Stimulated activated CD4-positive, alpha-beta T cell treated with anti-CD3 and anti-CD28 coated beads, TNF-alpha, amount 100 ng/mL, for 1 hour (primary cell): ENCODE measurements around the gene SLC9C2.
"Not testable (repeated sequence)": the region's sequence is repeated elsewhere in the genome, so short reads cannot be mapped to it uniquely, and the experiment has no call there.

ENCODE experiments used
- DNase-seq, 3 donors: peaks; one replicate each; pipeline ENCODE4 v3.0.0-alpha.2; 2020; ENCODE audit warnings: low read depth in 3 of 3, low spot score in 1 of 3

The SLC9C2 gene

DNA sequence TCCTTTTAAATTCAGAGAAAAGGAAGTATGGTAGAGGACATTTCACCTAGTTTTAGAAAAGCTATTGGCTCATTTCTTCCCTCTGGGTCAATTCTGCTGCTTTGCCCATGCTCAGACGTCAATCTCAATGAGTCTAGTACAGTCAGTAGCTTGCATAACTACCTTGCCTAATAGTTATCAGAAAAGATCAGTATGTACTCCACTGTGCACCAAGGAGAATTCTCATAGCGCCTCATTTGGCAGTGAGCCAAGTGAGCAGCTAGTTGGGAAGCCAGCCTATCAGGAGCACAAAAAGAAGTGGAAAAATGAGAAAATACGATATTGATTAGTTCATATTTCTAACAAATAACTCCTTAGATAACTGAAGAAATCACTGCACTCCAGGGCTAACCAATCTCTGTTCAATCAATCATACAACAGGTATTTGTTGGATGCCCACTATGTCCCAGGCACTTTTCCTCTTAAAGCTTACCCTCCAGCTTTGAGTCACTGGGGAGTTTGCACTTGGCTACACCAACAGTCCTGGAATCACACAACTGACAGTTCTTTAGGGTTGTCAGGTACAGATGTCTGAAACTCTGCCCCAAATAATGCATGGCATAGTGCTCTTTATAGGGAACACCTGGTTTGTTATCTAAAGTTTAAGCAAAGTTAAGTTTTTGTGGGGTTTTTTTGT is 75.6 kb downstream of the SLC9C2 start:
- DNase-seq = no peak

DNA sequence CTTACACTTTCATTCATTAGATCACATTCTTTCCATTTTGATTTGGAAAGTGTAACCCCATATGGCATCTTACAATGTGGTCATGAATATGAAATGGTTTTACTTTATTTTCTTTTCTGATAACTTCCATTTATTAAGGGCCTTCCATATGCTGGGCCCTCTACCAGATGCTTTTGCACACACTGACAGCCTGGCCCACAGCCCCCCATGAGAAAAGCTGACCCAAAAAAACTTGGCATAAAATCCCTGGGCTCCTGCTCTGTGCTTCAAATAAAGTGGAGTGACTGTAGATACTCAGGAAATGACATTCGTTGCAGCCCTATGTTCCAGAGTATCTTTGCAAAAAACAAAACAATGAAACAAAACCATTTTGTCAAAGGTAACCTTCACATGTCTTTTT is 76.9 kb downstream of the SLC9C2 start:
- DNase-seq = no peak

DNA sequence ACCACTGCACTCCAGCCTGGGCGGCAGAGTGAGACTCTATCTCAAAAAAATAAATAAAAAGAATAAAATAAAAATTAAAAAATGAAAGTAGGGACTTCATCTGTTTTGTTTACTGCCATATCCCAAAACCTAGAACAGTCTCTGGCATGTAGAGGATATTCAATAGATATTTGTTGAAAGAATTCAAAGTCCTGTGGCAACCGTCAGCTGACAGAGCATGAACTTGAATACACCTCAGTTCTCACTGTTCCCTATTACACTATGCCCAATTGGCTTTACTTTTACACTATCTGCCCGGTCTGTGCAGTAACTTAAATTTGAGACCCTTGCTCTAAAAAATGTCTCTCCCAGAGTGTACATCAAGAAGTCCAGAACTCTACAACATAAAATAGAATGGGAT is 79.5 kb downstream of the SLC9C2 start:
- no peak for DNase-seq

DNA sequence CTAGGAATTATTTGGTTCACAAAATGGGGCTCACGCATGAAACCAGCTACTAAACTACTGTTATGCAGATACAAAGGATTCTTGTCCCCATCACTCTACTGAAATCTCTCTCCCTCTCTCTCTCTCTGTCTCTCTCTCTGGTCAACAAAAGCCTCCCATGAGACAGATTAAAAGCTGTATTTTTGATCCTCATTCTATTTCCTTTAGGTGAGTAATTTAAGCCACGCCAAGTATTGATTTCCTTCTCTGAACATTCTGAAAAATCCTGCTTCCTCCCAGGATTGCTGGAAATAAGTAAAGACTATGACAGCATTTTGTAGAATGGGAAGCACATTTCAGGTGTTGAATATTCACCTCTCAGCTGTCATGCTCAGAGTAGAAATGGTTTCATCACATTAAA is 82.1 kb downstream of the SLC9C2 start:
- DNase-seq = no peak

DNA sequence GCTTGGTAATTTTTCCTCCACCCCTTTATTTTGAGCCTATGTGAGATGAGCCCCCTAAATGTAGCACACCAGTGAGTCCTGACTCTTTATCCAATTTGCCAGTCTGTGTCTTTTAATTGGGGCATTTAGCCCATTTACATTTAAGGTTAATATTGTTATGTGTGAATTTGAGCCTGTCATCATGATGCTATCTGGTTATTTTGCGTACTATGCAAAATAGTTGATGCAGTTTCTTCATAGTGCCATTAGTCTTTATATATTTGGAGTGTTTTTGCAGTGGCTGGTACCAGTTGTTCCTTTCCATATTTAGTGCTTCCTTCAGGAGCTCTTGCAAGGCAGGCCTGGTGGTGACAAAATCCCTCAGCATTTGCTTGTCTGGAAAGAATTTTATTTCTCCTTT is 88.4 kb downstream of the SLC9C2 start:
- DNase-seq = not testable (repeated sequence)

DNA sequence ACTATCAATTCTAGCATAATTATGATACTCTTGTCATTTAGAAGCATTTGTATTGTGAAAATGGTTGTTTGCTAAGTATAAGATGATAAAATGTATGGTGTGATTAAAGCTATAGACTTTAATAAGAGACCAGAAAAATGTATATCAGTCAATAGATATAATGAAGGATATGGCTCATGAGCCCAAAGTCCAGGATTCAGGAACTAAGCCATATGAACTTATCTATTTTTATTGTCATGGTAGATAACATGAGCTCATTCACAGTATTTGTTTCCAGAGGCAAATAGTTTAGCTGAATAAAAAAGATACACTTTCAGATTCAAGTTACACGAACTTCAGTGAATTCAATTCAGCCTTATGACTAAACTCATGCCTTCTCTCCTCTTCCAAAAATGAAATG is 93.1 kb downstream of the SLC9C2 start:
- DNase-seq = no peak

DNA sequence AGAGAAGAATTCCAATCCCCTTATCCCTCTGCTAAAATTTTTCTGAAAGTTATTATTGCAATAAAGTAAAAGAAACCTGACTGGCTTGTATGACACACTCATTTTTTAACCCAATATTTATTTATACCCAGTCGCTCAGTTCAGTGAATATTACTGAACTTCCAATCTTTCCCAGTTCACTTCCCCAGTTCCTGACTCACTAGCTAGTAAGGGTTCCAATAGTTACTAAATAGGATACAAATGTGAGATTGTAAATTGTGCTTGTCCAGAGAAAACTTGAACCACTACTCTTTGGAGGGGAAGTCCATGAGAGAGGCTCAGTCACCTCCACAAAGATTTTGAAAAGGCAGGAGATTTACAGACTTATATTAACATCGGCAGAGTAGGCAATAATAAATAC is 94.3 kb downstream of the SLC9C2 start:
- DNase-seq = no peak

DNA sequence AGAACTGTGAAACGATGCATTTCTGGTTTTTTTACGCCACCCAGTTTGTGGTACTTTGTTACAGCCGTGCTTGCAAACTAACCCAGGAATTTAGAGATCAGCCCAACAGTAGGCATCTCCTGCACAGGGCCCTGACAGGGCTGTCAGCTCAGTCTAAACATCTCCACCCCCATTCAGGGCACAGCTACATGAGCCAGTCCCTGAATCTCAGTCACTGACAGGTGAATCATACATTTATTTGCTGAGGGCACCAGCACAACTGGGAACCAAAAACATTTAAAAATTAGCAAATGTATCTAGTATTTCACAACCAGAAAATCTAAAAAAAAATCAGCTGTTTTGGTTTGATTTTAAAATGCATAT is 95.0 kb downstream of the SLC9C2 start:
- no peak for DNase-seq

DNA sequence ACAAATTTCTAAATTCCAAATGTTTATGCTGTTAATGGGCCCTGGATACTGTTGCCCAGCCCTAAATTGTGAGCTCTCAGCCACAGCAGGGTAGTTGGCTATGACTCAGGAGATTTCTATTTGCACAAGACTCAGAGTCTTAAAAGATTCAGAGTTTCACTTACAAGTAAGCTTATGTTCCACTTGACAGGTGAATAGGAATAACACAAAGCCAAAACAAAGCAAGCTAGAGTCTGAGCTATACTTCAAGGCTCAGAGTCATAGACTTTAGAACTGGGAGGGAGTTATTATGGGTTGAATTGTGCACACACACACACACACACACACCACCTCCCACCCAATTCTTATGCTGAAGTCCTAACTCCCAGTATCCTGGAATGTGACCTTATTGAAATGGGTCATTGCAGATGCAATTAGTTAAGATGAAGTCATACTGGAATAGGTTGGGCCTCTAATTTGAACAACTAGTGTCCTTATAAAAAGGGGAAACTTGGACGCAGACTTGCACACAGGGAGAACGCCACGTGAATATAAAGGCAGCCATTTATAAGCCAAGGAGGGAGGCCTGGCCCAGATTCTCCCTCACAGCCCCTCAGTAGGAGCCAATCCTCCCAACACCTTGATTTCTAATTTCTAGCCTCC is 95.5 kb downstream of the SLC9C2 start:
- no peak for DNase-seq

DNA sequence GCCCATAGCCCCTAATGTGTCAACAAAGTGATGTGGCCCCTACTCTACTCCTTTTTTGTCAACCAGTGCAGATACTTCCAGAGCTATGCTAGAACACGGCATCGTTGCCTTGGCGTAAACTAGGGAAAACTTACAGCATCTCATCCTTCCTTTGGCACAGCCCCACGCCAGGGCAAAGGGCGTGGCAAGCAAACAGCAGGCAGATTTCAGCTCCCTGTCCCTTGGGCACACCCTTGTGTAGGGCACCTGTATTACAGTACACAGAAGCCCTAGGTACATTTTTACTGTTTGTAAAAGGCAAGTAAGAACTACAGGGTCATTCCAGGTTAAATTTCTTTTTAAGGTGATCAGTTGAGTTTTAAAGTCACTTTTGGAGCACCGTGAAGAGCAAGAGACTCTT is 96.4 kb downstream of the SLC9C2 start:
- DNase-seq = no peak

DNA sequence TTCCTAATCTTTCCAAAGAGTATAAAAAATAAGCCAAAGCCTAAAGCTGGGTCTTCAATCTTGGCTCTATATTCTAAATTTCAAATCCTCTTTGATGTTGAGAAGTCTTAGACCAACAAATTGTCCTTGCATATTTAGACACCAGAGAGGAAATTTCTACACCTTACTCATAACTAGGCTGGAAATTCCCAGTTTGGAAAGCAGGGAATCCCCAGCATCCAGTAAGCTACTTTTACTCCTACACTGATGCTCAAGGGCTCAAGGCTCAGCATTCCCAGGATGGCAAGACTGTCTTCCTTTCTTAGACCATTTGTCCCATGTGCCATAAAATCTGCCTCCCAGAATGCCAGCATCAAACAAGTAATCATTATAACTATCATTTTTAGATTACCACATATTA is 97.5 kb downstream of the SLC9C2 start:
- DNase-seq = no peak

DNA sequence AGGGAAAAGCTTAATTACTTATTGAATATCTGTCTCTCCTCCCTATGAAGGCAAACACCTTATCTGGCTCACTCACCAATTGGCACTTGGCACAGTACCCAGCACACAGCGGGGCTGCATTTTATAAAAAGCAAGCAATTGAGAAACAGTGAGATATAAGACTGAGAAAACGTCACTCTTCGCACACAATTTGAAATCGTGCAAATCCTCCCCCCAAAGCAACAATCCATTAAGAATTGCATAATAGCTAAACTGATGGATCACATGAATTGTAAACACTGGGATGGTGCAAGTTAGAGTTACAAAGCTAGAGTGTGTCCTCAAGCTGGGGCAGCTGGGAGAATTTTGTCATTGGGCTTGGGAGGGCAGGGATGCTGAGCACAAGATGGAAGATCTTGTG is 98.6 kb downstream of the SLC9C2 start:
- no peak for DNase-seq

DNA sequence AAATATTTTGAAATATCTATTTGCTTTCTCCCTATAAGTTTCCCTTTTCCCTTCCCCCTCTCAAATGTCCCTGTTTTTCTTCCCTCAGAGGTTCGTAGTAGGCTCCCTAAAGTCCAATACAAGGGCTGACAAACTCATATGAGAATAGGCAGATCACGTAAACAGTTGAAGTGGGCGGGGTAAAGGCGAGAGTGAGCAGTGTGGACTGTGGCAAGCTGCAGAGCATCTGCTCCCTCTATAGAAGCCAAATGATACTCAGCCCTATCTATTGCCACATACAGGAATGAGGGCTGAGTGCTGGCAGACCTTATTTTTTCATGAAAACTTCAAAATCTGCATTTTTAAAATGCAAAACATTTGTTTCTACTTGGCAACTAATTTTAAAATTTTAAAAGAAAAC is 99.5 kb downstream of the SLC9C2 start:
- DNase-seq = no peak

DNA sequence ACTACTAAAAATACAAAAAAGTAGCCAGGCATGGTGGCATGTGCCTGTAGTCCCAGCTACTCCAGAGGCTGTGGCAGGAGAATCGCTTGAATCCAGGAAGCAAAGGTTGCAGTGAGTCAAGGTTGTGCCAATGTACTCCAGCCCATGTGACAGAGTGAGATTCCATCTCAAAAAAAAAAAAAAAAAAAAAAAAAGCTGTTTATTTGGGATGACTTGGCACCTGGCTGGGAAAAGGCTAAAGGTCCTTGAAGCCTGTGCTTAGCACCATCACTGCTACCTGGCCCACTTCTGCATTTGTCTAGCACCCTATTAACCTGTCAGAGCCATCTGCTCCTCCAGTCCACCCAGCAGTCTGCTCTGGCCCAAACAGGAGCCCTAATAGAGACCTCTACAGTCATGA is 100.8 kb downstream of the SLC9C2 start:
- DNase-seq = no peak

DNA sequence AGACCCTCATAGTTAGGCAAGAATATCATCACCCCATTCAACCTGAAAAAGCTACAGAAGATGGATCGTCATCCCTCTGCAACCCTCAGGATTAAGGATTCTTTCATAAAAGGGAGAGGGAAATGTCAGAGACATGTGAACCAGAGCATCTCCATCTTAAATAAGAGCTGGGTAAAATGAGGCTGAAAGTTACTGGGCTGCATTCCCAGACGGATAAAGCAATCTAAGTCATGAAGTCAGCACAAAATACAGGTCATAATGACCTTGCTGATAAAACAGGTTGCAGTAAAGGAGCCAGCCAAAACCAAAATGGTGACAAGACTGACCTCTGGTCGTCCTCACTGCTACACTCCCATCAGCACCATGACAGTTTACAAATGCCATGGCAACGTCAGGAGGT is 103.1 kb downstream of the SLC9C2 start:
- no peak for DNase-seq

DNA sequence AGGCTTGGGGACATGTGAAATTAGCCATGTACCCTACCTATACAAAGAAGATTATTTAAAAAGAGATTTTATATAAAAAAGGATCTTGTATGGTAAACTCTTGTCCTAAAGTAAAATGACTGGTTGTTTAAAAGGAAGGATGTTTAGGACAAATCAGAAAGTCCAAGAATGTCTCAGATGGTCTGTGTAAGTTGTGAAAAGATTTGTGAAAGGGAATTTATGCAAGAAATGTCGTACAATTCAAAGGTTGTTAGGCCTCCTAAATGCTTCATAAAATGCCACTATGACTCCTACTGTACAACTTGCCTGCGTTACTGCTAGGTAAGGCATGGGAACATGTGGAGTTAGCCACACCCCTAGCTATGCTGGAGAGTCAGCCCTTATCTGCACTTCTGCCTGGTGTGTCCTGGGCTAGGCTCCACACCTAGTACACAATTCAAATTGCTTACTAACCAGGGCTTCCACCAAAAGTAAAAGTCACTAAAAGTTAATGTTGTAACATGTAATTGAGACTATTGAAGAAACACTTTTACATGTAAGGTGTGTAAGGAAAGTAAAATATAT is 106.0 kb downstream of the SLC9C2 start:
- no peak for DNase-seq

DNA sequence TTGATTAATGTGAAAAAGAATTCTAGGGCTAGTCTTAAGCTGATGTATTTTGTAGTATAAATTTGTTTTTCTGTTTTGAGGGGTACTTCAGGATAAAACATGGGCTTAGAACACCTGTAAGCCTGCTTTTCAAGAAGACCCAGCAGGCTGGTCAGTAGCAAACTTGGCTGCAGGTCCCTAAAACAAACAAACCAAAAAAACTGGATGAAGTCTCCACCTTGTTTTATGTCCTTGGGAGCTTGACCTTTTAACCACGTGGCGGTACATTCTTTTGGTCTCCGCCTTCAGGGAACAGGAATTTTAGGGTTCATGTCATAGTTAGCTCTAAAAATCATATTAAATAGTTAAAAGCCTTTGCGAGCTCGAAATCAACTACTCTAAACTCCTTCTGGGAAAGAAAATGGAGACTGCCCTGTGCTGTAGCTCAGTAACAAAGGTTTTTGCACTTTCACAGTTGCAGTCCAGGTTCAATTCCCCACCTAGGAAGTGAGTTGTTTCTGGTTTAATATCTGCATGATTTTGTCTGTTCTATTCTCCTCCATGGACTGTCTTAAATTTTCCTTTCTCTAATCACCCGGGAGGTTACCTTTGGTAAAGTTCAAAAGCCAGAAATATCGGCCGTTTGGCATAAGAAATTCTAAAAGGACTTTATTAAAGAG is 107.1 kb downstream of the SLC9C2 start:
- no peak for DNase-seq

DNA sequence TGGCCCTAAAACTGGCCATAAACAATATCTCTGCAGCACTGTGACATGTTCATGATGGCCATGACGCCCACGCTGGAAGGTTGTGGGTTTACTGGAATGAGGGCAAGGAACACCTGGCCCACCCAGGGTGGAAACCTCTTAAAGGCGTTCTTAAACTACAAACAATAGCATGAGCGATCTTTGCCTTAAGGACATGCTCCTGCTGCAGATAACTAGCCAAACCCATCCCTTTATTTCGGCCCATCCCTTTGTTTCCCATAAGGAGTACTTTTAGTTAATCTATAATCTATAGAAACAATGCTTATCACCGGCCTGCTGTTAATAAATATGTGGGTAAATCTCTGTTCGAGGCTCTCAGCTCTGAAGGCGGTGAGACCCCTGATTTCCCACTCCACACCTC is 109.7 kb downstream of the SLC9C2 start:
- DNase-seq = not testable (repeated sequence)

DNA sequence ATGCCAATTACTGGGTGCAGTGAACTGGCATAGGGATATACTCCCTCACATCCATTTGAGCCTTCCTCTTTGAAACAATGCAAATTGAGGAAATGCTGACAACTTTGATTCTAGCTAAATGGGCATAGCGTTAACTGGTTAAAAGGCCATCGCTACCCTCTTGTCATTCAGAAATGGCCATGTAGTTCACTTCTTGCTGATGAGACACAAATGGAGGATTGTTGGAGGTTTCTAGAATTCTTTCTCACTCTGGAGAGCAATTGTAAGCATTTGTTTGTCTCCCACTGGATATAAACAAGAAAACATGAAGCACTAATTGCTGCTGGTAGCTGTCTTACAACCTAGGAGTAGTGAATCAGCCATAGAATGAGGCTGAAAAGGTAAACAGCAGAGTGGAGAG is 111.4 kb downstream of the SLC9C2 start:
- no peak for DNase-seq

DNA sequence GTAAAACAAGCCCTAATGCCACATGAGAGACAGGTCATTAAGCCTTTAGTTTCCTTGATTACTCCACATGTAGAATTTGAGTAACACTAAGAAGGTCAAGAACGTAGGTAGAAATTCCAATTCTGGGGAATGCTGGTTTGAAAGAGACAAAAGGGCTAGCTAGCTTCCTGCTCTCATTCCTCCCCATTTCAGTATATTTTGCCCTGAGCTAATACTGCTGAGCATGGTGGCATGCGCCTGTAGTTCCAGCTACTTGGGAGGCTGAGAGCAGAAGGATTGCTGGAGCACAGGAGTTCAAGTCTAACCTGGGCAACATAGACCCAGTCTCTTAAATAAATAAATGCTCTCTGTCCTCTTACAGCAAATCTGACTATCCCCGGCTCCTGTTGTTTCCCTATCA is 112.9 kb downstream of the SLC9C2 start:
- no peak for DNase-seq

DNA sequence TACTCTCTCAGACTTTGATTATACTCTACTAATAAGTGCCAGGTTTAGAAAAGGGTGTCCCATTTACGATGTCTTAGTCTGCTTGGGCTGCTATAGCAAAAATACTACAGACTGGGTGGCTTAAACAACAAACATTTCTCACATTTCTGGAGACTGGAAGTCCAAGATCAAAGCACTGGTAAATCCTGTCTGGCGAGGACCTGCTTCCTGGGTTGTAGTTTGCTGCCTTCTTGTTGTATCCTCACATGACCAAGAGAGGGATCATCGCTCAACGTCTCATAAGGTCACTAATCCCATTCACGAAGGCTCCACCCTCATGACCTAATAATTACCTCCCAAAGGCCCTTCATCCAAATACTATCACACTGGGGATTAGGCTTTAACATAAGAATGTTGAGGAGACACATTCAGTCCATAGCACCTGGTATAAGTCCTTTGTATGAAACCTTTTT is 113.7 kb downstream of the SLC9C2 start:
- DNase-seq = no peak

DNA sequence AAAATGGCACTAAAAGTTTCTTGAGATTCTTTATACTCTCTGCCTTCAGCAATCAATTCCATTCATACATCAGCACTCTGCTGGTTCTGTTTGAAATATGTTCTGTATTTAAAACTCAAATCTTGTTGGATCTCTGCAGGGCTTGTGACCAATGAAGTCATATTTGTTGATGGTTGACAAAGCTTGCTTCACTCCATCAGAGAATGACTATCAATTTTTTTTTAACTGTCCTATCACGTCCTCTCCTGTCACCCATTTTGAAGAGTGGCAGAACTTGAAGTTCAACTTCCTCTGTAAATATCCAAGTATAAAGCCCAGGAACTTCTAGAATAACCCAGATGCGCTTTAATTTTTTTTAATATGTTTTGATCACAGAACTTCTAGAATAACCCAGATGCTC is 114.9 kb downstream of the SLC9C2 start:
- no peak for DNase-seq
